NCI-H460 (cell line): ENCODE measurements around the gene CRB1. TPM values are rescaled to one million over a fixed set of nuclear protein-coding genes. Genes with fewer than 3 reads are reported as not detected.

Experiments used
- DNase-seq: peaks from one replicate; pipeline ENCODE4 v3.0.0-alpha.2; 2016; ENCODE audit warnings: low read depth; ENCODE audit errors: extremely low read depth
- total RNA-seq: library from RNA; depleted of rRNA; stranded (reverse); fragments of >200 nt; shearing (Covaris generic); gene quantifications from 2 replicates; pipeline ENCODE4 v1.2.3, GENCODE V29; 2014

The CRB1 gene
- total RNA-seq, 1 experiment from 2014 or later = 0.27 TPM

DNA sequence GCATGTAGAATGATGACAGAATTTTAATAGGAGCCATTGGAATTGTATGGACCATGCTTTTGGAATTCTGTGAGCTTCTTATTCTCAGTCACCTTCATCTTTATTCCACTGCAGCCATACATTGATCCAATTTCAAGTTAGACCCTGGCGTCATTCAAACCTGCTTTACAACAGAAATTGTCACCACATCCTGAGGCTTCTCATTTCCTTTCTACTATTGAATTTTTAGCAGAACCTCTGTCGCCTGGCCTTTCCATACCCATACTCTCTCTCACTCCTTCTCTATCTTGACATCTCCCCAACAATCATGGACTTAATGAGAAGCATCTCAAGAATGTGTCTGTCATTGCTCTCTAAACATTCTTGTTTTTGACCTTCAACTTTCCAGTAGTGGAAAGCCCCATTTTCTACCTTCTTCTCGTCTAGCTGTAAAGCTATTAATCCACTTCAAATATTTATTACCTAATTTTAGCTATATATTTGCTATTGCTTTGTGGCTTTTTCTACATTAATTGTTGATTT, 74.1 kb downstream of the CRB1 start:
- no peak for DNase-seq

DNA sequence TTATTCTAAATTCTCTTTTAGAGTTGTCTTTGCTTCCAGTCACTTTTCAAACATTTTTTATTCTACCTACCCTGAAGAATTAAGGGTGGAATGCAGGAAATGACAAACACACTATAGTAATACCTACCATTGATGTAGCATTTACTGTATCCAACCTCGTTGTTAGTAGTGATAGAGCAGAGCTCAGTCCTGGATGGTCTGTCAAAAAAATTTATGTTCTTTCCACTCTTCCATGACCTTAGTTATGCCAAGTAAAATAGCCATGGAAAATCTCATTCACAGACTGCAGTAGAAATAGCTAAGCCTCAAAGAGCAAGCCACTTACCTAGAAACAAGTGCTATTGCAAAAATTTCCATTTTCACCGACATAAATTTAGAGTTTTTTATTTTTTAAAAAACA, 74.6 kb downstream of the CRB1 start:
- no peak for DNase-seq

DNA sequence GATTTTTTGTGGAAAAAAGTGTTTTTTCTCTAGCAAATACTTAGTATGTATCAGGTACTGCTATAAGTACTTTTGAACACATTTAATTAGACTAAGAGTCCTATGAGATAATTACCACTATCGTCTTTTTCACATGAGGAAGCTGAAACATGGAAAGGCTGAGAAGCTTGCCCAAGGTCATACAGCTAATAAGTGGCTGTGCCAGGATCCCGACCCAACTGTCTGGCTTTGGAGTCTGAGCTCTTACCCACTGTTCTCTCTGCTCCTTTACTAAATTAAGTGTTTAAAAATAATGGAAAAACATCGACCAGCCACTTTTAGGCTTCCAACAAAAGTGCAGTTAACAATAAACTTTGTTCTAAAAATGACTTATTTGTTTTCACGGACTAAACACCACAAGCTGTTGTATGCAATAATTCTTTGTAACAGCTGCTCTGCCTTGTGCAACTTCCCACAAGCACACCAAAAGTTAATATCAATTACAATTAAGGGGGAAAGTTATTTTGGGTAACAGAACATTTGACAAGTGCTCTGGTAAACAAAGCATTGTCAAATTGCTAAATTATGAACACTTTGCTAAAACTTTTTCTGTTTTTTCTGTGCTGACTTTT, 75.7 kb downstream of the CRB1 start:
- no peak for DNase-seq

DNA sequence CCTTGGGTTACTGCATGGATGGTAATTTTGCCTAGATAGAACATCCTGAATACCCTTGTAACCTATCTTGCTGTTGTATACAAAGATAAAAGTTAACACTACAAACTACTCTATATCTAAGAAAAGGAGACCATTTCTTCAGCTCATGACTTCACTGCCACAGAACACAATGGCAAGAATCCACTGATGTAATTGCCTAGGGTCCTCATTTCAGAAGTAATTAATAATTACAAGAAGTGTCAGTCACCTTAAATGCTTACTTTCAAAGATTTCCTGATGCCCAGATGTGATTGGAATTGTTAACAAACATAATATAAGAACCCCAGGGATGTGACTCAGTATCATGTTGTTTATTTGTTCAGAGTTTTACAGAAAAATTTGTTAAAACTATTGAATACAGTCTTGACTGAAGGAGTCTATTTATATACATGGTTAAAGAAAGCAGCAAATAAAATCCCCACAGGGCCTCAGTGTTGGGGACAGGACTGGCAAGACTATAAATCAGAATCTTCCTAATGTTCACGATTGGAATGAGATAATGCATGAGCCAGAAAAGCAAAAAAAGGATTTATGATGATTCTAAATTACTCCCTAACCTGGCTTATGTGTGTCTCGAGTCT, 83.9 kb downstream of the CRB1 start:
- DNase-seq = no peak

DNA sequence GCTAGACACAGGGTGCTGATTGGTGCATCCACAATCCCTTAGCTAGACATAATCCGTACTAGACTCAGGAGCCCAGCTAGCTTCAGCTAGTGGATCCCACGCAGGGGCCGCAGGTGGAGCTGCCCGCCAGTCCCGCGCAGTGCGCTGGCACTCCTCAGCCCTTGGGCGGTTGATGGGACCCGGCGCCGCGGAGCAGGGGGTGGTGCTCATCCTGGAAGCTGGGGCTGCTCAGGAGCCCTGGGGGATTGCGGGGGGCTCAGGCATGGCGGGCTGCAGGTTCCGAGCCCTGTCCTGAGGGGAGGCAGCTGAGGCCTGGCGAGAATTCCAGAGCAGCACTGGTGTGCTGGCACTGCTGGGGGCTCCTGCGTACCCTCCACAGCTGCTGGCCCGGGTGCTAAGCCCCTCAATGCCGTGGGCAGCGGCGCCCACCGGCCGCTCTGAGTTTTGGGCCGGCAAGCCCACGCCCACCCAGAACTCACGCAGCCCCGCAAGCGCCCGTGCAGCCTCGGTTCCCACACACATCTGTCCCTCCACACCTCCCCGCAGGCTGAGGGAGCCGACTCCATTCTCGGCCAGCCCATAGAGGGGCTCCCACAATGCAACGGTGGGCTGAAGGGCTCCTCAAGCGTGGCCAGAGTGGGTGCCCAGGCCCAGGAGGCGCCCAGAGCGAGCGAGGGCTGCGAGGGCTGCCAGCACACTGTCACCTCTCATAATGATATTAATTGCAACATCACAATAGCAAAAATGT, 87.4 kb downstream of the CRB1 start:
- DNase-seq = no peak

DNA sequence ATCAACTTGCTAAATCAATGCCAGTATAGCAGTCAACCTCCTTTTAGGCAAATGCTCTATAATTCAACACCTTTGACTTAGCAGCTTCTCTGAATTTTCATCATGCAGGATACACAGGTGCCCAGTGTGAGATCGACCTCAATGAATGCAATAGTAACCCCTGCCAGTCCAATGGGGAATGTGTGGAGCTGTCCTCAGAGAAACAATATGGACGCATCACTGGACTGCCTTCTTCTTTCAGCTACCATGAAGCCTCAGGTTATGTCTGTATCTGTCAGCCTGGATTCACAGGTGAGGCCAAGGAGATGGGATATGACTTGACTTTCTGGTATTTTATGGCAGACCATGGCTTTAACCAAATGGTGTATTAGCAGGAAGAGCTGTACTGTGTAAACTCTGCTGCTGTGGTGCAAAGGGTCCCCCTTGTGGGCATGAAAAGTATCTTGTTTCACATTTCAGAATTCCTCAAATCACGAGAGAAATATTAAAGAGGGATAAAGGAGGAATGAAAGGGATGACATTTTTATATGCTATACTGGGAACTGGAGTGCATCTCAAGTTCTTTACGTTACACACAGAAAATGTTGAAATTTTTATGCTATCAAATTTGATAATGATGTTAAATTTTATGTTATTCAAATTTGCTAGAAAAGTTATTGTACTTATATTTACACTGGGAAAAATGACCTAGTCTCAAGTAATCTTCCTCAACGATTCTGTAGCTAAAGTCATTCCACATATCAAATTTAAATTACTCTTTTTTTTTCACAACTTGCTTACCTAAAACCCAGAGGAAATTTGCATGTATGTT, 88.9 kb downstream of the CRB1 start:
- DNase-seq = peak; percentile 56

DNA sequence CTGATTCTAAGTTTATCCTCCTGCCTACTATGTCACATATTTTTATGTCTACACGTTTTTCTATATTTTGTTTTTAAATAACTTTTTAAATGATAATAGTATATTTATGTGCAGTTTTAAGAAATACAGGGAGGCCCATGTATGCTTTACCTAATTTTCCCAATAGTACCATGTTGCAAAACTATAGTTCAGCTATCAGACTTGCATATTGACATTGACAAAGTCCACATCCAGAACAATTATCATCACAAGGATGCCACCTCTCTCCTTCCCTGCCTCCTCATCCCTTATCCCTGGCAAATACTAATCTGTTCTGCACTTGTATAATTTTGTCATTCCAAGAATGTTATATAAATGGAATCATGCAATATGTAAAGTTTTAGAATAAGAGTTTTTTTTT, 90.9 kb downstream of the CRB1 start:
- DNase-seq = no peak

DNA sequence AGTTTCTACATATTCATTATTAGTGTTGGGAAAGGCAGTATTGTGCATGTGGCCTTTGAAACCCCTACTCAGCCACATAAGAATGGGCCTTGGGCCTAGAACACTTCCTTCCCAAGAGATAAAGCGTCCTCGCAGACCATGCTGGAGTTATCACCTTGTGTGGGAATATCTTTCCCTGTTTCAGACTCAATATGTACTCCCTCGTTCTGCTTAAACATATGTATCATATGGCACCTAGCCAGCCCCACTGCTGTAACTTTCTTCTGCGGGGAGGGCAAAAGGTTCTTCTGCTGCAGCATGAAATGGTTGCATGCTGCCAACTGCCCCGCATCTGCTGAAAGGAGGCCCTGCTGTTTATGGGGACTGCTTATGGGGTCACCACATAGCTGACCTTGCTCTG, 92.0 kb downstream of the CRB1 start:
- DNase-seq = no peak

DNA sequence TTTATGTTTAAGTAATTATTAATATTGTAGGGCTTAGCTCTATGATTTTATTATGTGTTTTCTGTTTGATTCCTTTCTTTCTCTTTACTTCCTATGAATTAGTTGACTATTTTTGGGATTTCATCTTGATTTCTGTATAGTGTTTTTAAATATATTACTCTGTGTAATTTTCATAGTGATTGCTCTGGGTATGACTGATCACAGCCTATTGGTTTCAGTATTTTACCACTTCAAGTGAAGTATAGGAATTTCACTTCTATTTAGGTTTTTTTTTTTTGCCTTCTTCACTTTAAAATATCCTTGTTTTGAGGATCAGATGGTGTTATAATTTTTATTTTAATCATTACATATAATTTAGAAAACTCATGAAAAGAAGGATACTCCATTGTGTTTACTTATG, 94.8 kb downstream of the CRB1 start:
- DNase-seq = no peak

DNA sequence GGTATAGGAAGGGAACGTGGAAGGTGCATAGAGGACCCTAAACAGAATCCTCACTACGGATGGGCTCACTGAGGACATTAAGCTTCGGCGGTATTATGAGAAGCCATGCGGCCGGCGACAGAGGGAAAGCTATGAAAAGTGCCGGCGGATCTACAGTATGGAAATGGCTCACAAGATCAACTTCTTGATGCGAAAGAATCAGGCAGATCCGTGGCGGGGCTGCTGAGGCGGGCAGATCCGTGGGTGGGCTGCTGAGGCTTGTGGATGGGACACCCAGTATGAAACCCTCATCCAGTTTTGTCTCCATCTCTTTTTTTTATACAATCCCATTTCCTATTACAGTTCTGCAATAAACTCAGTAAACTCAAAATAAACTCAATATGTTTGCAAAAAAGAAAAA, 95.8 kb downstream of the CRB1 start:
- DNase-seq = no peak

DNA sequence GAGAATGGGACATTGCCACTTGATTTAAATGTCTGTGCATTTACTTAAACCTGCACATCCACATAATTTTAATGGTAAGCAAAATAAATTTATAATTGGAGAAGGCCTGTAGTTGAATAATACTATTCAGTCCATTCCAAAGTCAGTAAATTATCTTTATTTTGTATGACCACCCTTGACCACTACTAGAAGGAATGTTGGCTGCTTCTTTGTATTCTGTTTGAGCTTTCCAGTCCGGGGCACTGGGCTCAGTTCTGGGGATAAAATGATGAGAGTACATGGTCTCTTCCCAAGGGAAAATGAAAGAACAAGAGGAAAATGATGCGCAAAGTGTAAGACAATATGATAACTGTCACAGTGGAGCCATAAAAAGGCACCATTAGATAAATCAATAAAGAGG, 98.9 kb downstream of the CRB1 start:
- no peak for DNase-seq

DNA sequence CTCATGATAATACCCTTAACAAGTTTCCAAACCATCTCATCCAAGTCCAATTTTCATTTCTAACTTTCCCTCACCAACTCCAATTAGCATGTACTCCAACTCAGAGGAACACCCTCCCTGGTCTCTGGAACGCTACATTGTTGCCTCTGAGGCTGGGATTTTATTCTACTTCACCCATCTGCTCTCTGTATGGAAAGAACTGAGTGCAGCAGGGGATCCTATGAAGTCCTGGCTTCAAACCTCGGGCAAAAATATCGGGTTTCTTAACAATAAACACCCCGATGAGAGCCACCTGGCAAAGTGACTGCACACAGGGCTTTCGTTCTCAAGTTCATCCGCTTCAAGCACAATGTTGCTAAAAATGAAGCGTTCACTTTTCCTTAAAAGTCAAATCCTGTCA, 99.6 kb downstream of the CRB1 start:
- DNase-seq = no peak

DNA sequence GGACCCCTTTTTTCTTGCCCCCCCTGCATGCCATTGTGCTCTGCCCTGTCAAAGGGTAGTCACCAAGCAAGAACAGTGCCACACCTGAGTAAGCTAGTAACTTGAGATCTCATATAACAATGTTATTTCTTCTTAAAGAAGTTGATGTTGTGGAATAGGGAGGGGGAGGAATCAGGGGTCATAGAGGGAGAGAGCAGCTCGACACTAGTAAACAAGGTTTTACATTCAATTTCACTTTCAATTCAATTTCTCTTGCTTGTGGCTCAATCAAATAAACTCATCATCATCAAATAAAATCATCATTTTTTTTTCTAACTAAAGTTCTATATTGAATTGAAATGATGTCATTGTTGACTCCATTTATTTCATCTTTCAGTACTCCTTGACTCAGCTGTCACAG, 106.4 kb downstream of the CRB1 start:
- no peak for DNase-seq

DNA sequence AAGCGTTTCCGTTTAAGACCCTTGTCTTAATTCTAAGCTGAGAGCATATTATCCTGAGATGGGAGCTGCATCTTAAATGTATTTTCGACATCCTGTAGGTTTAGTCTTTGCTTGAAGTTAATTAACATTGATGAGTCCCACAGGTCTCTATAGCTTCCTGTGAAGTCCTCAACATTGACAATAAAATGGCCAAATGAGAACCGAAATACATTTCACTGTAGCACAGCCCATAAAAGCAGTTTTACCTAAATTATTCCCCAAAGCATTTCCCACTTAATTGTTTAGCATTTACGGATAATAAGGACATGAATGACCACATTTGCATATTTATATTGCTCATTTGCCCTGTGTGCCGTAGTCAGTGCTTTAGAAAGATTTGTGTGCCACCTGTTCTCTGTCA, 116.4 kb downstream of the CRB1 start:
- DNase-seq = no peak

DNA sequence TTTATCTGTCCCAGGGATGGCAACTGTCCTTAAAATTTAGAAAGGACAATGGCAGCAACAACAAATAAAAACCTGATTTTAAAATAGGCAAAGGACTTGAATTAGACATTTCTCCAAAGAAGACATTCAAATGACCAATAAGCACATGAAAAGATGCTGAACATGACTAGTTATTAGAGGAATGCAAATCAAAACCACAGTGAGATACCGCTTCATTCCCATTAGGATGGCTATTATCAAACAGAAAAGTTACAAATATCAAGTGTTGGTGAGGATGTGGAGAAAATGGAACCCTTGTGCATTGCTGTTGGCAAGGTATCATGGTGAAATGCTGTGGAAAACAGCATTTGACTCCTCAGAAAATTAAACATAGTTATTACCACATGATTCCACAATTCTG, 120.7 kb downstream of the CRB1 start:
- DNase-seq = no peak

DNA sequence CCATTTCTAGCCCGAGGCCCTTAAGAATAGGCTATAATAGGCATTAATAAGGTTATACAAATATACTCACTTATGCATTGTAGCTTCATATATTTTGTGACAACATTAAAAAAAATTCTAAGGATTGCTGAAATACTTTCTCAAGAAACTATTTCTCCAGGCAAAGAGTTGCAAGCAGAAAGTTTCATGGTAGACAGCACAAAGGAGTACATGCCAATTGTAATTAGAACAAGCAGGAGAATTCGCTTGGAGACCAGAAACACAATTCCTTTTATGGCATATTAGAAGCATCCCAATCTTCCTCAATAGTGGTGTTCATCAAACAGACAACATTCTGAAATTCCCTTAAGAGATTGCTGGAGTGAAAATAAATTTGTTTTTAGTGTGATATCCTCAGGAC, 122.8 kb downstream of the CRB1 start:
- DNase-seq = no peak

DNA sequence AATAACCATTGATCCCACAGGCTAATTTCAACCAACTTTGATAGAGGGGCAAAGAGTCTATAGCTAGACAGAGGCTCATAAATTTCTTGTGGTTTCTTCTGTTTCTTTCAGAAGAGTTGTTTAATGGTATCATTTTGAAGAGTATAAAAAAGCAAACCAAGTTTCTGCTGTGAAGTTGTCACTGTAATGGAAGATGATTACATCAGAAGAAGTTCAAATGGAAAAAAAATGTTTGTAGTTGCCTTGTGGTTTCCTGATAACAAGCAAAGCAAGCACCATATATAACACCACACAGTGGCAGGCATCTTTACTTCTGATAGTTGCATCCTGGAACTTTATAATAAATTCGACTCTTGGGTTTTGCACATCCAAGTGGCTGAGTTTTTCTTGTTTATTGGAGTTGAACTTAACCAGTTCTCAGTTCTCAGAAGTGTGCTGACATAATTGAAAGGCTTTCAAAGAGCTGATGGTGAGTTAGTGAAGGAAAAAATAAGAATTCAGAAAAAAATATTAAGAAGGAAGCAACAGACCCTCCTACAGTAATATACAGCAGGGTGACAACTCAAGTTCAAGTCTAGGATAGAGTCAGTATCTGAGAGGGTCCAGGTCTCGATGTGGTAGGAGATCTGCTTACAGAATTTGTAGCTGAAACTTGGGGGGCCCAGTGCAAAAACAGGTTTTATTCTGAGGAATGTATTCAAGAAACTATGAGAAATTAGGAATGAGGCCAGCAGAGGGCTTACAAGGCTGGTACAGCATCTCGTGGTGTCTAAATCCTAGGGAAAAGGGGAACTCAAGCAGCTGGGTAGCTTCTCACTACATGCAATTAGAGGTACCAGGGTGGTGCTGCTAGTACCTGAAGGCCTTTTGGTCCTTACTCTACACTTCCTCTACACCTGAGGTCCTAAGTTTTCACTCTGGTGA, 123.5 kb downstream of the CRB1 start:
- no peak for DNase-seq

DNA sequence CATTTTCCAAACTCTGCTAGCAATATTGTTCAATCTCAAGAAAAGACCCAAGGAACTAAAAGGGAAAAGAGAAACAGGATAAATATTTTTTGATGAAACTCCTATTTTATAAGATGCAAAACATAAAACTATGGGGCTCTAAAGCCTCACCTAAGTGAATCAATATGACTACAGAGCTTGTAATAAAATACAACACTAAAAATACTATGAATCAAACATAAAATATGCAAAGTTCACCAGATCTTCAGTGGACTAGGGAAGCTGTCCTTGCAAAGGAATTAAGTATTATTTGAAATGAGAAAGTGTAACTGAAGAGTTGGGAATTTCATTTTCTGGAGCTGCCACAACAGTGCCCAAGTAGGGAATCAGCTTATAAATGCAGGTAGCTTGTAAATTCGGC, 124.5 kb downstream of the CRB1 start:
- DNase-seq = no peak

DNA sequence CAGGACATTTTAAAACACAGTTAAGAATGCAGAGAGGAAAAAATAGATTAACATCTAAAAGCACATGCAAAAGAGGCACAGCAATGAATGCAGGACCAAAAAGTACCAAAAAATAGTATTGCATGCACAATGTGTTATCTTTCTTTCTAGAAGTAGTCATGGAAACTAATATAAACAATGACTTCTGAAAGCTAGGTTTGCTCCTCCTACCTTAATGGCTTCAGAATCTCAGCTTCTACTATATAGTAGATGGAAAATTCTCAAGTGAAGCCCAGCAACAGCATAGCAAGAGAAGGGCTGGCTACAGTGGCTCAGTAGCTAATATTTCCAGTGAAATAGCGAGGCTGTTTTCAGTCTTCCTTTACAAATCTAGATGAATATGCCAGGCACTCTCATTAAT, 125.1 kb downstream of the CRB1 start:
- no peak for DNase-seq

DNA sequence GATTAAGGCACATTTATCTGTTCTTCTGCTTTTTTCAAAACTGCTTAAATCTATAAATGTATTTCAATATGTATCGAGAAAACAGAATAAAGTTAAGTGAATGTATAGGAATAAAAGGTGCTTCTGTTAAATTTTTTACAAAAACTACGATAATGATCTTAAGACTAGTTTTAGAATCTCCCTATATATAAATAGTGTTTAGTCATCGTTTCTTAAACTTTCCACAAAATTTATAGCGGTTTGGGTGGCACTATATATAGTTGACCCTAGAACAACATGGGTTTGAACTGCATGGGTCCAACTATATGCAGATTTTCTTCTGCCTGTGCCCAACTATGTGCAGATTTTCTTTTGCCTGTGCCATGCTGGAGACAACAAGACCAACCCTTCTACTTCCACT, 125.7 kb downstream of the CRB1 start:
- DNase-seq = no peak
